Measurements from ENCODE around the gene KRT76.

- TF ChIP-seq CTCF (IDR thresholded peaks at IDR 0.05; ENCODE audit: low read length) (no peak), EZH2 (IDR thresholded peaks at IDR 0.05; ENCODE audit: borderline replicate concordance, low read length) (no peak)
Observed at GRCh38 chr12:52808573-52809160, 31.5 kb upstream of the KRT76 start.
